Measurements from ENCODE around the gene ZNF423. TPM values are rescaled to one million over a fixed set of nuclear protein-coding genes. Genes with fewer than 3 reads are reported as not detected.

The ZNF423 gene
- total RNA-seq, 1 donor from 2014 or later: 16.7 TPM

GRCh38 chr16:49620158-49620868, 235.6 kb downstream of the ZNF423 start:
- H3K9ac ChIP-seq (ENCODE audit: low read depth in 1 of 3, low read length in 3 of 3): peak overlapping the region in 2 of 3 donors; percentile 65 to 77
- no peaks in the 10 kb centered on the region for H3K27me3 ChIP-seq (ENCODE audit: control insufficient read depth in 3 of 3, insufficient read depth in 3 of 3, low read length in 3 of 3)
- H3K9me3 ChIP-seq (ENCODE audit: control insufficient read depth in 3 of 3, low read length in 3 of 3): no peaks in the 10 kb centered on the region
- peaks cover 21 to 22% (median 22%) of the 10 kb centered on the region in 3 donors for H3K4me1 ChIP-seq (ENCODE audit: control insufficient read depth in 3 of 3, insufficient read depth in 3 of 3, low read length in 3 of 3)
- peak overlapping the region in 1 of 3 donors; percentile 41 for H3K4me3 ChIP-seq (ENCODE audit: low read length in 3 of 3)
- peaks cover 0 to 6% (median 5%) of the 10 kb centered on the region in 3 donors for H3K36me3 ChIP-seq (ENCODE audit: control insufficient read depth in 3 of 3, insufficient read depth in 3 of 3, low read length in 3 of 3)
- H3K27ac ChIP-seq (ENCODE audit: low read depth, low read length): peak overlapping the region; percentile 83

GRCh38 chr16:49619811-49620157, 236.1 kb downstream of the ZNF423 start:
- Histone ChIP-seq H3K9me3 (ENCODE audit: control insufficient read depth in 3 of 3, low read length in 3 of 3) (no peaks in the 10 kb centered on the region), H3K36me3 (ENCODE audit: control insufficient read depth in 3 of 3, insufficient read depth in 3 of 3, low read length in 3 of 3) (peaks cover 0 to 4% (median 2%) of the 10 kb centered on the region in 3 donors), H3K4me1 (ENCODE audit: control insufficient read depth in 3 of 3, insufficient read depth in 3 of 3, low read length in 3 of 3) (peaks cover 21 to 22% (median 22%) of the 10 kb centered on the region in 3 donors), H3K4me3 (ENCODE audit: low read length in 3 of 3) (no peak overlapping the region), H3K27ac (ENCODE audit: low read depth, low read length) (peak overlapping the region; percentile 83), H3K9ac (ENCODE audit: low read depth in 1 of 3, low read length in 3 of 3) (peak overlapping the region in 2 of 3 donors; percentile 65 to 77), H3K27me3 (ENCODE audit: control insufficient read depth in 3 of 3, insufficient read depth in 3 of 3, low read length in 3 of 3) (no peaks in the 10 kb centered on the region)

- no peaks in the 10 kb centered on the region for H3K27me3 ChIP-seq (ENCODE audit: control insufficient read depth in 3 of 3, insufficient read depth in 3 of 3, low read length in 3 of 3)
- no peak overlapping the region for H3K4me3 ChIP-seq (ENCODE audit: low read length in 3 of 3)
- peaks cover 21 to 22% (median 22%) of the 10 kb centered on the region in 3 donors for H3K4me1 ChIP-seq (ENCODE audit: control insufficient read depth in 3 of 3, insufficient read depth in 3 of 3, low read length in 3 of 3)
- H3K9me3 ChIP-seq (ENCODE audit: control insufficient read depth in 3 of 3, low read length in 3 of 3): no peaks in the 10 kb centered on the region
- H3K36me3 ChIP-seq (ENCODE audit: control insufficient read depth in 3 of 3, insufficient read depth in 3 of 3, low read length in 3 of 3): peaks cover 0 to 2% (median 0%) of the 10 kb centered on the region in 3 donors
- H3K27ac ChIP-seq (ENCODE audit: low read depth, low read length): no peak overlapping the region
- no peak overlapping the region for H3K9ac ChIP-seq (ENCODE audit: low read depth in 1 of 3, low read length in 3 of 3)
These were observed 237.0 kb downstream of the ZNF423 start for GRCh38 chr16:49618955-49619354.

GRCh38 chr16:49617710-49618330, 238.1 kb downstream of the ZNF423 start:
- H3K27ac ChIP-seq (ENCODE audit: low read depth, low read length): no peak overlapping the region
- H3K9me3 ChIP-seq (ENCODE audit: control insufficient read depth in 3 of 3, low read length in 3 of 3): no peaks in the 10 kb centered on the region
- H3K36me3 ChIP-seq (ENCODE audit: control insufficient read depth in 3 of 3, insufficient read depth in 3 of 3, low read length in 3 of 3): no peaks in the 10 kb centered on the region
- H3K4me1 ChIP-seq (ENCODE audit: control insufficient read depth in 3 of 3, insufficient read depth in 3 of 3, low read length in 3 of 3): peaks cover 21 to 22% (median 22%) of the 10 kb centered on the region in 3 donors
- no peak overlapping the region for H3K4me3 ChIP-seq (ENCODE audit: low read length in 3 of 3)
- no peaks in the 10 kb centered on the region for H3K27me3 ChIP-seq (ENCODE audit: control insufficient read depth in 3 of 3, insufficient read depth in 3 of 3, low read length in 3 of 3)
- H3K9ac ChIP-seq (ENCODE audit: low read depth in 1 of 3, low read length in 3 of 3): no peak overlapping the region

GRCh38 chr16:49617016-49617629, 238.8 kb downstream of the ZNF423 start:
- H3K9me3 ChIP-seq (ENCODE audit: control insufficient read depth in 3 of 3, low read length in 3 of 3): no peaks in the 10 kb centered on the region
- H3K27ac ChIP-seq (ENCODE audit: low read depth, low read length): no peak overlapping the region
- H3K4me3 ChIP-seq (ENCODE audit: low read length in 3 of 3): no peak overlapping the region
- H3K27me3 ChIP-seq (ENCODE audit: control insufficient read depth in 3 of 3, insufficient read depth in 3 of 3, low read length in 3 of 3): no peaks in the 10 kb centered on the region
- peaks cover 21 to 22% (median 22%) of the 10 kb centered on the region in 3 donors for H3K4me1 ChIP-seq (ENCODE audit: control insufficient read depth in 3 of 3, insufficient read depth in 3 of 3, low read length in 3 of 3)
- no peaks in the 10 kb centered on the region for H3K36me3 ChIP-seq (ENCODE audit: control insufficient read depth in 3 of 3, insufficient read depth in 3 of 3, low read length in 3 of 3)
- no peak overlapping the region for H3K9ac ChIP-seq (ENCODE audit: low read depth in 1 of 3, low read length in 3 of 3)

GRCh38 chr16:49615576-49615975, 240.3 kb downstream of the ZNF423 start:
- no peak overlapping the region for H3K9ac ChIP-seq (ENCODE audit: low read depth in 1 of 3, low read length in 3 of 3)
- H3K27ac ChIP-seq (ENCODE audit: low read depth, low read length): no peak overlapping the region
- H3K4me3 ChIP-seq (ENCODE audit: low read length in 3 of 3): no peak overlapping the region
- H3K36me3 ChIP-seq (ENCODE audit: control insufficient read depth in 3 of 3, insufficient read depth in 3 of 3, low read length in 3 of 3): no peaks in the 10 kb centered on the region
- no peaks in the 10 kb centered on the region for H3K9me3 ChIP-seq (ENCODE audit: control insufficient read depth in 3 of 3, low read length in 3 of 3)
- H3K4me1 ChIP-seq (ENCODE audit: control insufficient read depth in 3 of 3, insufficient read depth in 3 of 3, low read length in 3 of 3): peaks cover 12 to 13% (median 12%) of the 10 kb centered on the region in 3 donors
- H3K27me3 ChIP-seq (ENCODE audit: control insufficient read depth in 3 of 3, insufficient read depth in 3 of 3, low read length in 3 of 3): no peaks in the 10 kb centered on the region

- no peaks in the 10 kb centered on the region for H3K9me3 ChIP-seq (ENCODE audit: control insufficient read depth in 3 of 3, low read length in 3 of 3)
- H3K4me1 ChIP-seq (ENCODE audit: control insufficient read depth in 3 of 3, insufficient read depth in 3 of 3, low read length in 3 of 3): peaks cover 3 to 13% (median 6%) of the 10 kb centered on the region in 3 donors
- no peaks in the 10 kb centered on the region for H3K36me3 ChIP-seq (ENCODE audit: control insufficient read depth in 3 of 3, insufficient read depth in 3 of 3, low read length in 3 of 3)
- H3K9ac ChIP-seq (ENCODE audit: low read depth in 1 of 3, low read length in 3 of 3): no peak overlapping the region
- H3K4me3 ChIP-seq (ENCODE audit: low read length in 3 of 3): no peak overlapping the region
- no peaks in the 10 kb centered on the region for H3K27me3 ChIP-seq (ENCODE audit: control insufficient read depth in 3 of 3, insufficient read depth in 3 of 3, low read length in 3 of 3)
- no peak overlapping the region for H3K27ac ChIP-seq (ENCODE audit: low read depth, low read length)
These were observed 244.9 kb downstream of the ZNF423 start for GRCh38 chr16:49610983-49611382.

- H3K4me3 ChIP-seq (ENCODE audit: low read length in 3 of 3): no peak overlapping the region
- H3K4me1 ChIP-seq (ENCODE audit: control insufficient read depth in 3 of 3, insufficient read depth in 3 of 3, low read length in 3 of 3): peaks cover 3 to 13% (median 7%) of the 10 kb centered on the region in 3 donors
- H3K27me3 ChIP-seq (ENCODE audit: control insufficient read depth in 3 of 3, insufficient read depth in 3 of 3, low read length in 3 of 3): no peaks in the 10 kb centered on the region
- no peaks in the 10 kb centered on the region for H3K9me3 ChIP-seq (ENCODE audit: control insufficient read depth in 3 of 3, low read length in 3 of 3)
- H3K27ac ChIP-seq (ENCODE audit: low read depth, low read length): no peak overlapping the region
- no peaks in the 10 kb centered on the region for H3K36me3 ChIP-seq (ENCODE audit: control insufficient read depth in 3 of 3, insufficient read depth in 3 of 3, low read length in 3 of 3)
- no peak overlapping the region for H3K9ac ChIP-seq (ENCODE audit: low read depth in 1 of 3, low read length in 3 of 3)
These were observed 247.1 kb downstream of the ZNF423 start for GRCh38 chr16:49608779-49609178.

- Histone ChIP-seq H3K4me3 (ENCODE audit: low read length in 3 of 3) (no peak overlapping the region), H3K4me1 (ENCODE audit: control insufficient read depth in 3 of 3, insufficient read depth in 3 of 3, low read length in 3 of 3) (peaks cover 3 to 14% (median 7%) of the 10 kb centered on the region in 3 donors), H3K27ac (ENCODE audit: low read depth, low read length) (no peak overlapping the region), H3K27me3 (ENCODE audit: control insufficient read depth in 3 of 3, insufficient read depth in 3 of 3, low read length in 3 of 3) (no peaks in the 10 kb centered on the region), H3K9ac (ENCODE audit: low read depth in 1 of 3, low read length in 3 of 3) (peak overlapping the region in 2 of 3 donors; percentile 0 to 17), H3K36me3 (ENCODE audit: control insufficient read depth in 3 of 3, insufficient read depth in 3 of 3, low read length in 3 of 3) (no peaks in the 10 kb centered on the region), H3K9me3 (ENCODE audit: control insufficient read depth in 3 of 3, low read length in 3 of 3) (no peaks in the 10 kb centered on the region)
These were observed 247.8 kb downstream of the ZNF423 start for GRCh38 chr16:49608098-49608497.
